ENCODE results near the gene TMEM223.
"Not testable (repeated sequence)": the region's sequence is repeated elsewhere in the genome, so short reads cannot be mapped to it uniquely, and the experiment has no call there.

TMEM223 gene

DNA sequence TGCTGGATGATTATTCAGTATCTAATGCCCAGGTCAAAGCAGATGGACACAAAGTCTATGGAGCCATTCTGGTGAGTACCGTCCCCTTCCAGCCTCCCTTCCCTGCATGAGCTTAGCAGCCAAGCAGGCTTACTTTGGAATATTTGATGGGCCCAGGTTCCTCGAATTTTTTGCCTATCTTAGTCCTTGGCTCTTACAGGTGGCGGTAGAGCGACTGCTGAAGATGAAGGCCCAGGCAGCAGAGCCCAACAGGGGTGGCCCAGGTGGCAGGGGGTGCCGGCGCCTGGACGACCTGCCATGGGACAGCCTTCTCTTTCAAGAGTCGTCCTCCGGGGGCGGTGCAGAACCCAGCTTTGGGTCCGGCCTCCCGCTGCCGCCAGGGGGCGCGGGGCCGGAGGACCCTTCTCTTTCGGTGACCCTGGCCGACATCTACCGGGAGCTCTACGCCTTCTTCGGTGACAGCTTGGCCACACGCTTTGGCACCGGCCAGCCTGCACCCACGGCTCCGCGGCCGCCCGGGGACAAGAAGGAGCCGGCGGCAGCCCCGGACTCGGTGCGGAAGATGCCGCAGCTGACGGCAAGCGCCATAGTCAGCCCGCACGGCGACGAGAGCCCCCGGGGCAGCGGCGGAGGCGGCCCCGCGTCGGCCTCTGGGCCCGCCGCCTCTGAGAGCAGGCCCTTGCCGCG lies 5.3 kb downstream of the TMEM223 start:
- ATAC-seq (replicated peaks) (peak; percentile 82), DNase-seq (peak; percentile 87)
- peaks cover 24 to 40% of the 10 kb centered on the region in 2 donors for H3K4me1 Mint-ChIP-seq
- H3K27me3 Mint-ChIP-seq = no peaks in the 10 kb centered on the region
- H3K27ac Mint-ChIP-seq = peak overlapping the region; percentile 97
- peaks cover 43 to 52% of the 10 kb centered on the region in 2 donors for H3K36me3 Mint-ChIP-seq
- peak overlapping the region; percentile 88 to 97 for H3K4me3 Mint-ChIP-seq
- H3K9me3 Mint-ChIP-seq = no peaks in the 10 kb centered on the region

DNA sequence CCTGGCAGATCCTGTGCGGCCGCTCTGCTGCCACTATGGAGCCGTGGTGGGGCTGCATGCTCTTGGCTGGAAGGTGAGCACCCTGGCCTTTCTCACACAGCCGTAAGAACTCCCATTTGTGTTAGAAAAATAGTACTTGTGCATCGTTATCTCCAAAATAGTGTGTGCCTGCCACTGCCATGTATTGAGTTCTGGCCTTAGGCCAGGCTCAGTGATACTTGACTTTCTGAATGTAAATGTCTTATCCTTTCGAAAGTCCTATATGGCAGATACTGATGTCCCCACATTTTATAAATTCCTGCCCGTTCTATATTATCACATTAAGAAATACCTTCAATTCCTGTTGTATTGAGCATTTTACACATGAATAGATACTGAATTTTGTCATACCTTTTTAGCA lies 9.1 kb downstream of the TMEM223 start:
- Mint-ChIP-seq H3K27me3 (no peaks in the 10 kb centered on the region), H3K4me3 (no peak overlapping the region), H3K36me3 (peaks cover 39 to 44% of the 10 kb centered on the region in 2 donors), H3K4me1 (peaks cover 4 to 14% of the 10 kb centered on the region in 2 donors), H3K27ac (no peak overlapping the region), H3K9me3 (no peaks in the 10 kb centered on the region)
- no peak for ATAC-seq (replicated peaks)
- DNase-seq = no peak

DNA sequence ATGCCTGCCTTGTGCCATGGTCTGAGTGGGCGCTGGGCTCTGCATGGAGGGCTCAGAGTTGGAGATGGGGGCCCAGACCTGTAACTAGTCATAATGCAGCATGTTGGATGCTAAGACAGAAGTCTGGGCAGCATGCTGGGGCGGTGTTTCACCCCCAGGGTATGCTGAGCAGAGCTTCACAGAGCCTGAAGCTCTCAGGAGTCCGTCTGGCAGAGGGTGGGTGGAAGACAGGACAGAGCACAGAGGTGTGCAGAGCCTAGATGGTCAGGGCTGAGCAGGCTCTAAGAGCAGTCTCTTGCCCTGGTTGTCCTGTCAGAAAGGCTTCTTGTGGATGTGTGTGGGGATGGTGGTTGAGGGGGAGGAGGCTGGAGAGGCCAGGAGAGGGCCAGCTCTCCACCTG lies 13.4 kb downstream of the TMEM223 start:
- DNase-seq (no peak), ATAC-seq (replicated peaks) (no peak)
- H3K9me3 Mint-ChIP-seq = no peaks in the 10 kb centered on the region
- no peaks in the 10 kb centered on the region for H3K27me3 Mint-ChIP-seq
- peak overlapping the region; percentile 71 for H3K27ac Mint-ChIP-seq
- peaks cover 10 to 22% of the 10 kb centered on the region in 2 donors for H3K4me1 Mint-ChIP-seq
- H3K36me3 Mint-ChIP-seq = peaks cover 39 to 60% of the 10 kb centered on the region in 2 donors
- no peak overlapping the region for H3K4me3 Mint-ChIP-seq

DNA sequence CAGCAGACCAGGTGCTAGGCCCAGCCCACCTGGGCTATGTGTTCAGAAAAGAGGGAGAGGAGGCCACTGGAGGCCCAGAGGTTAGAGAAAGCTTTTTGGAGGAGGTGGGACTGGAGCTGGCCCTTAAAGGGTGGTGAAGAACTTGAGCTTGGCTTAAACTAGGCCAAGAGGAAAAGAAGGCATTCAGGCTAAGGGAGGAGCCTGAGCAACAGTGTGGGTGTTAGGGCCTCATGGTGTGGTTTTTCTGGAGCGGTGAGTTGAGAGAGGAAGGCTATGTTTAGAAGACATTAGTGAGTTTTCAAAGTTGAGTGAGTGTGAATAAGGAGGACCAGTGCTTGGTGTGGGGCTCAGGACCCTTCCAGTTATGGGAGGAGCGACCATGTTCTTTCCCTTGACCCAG lies 14.4 kb downstream of the TMEM223 start:
- peak overlapping the region; percentile 38 for H3K27ac Mint-ChIP-seq
- H3K4me3 Mint-ChIP-seq = peak overlapping the region; percentile 2 to 23
- DNase-seq = no peak
- H3K9me3 Mint-ChIP-seq = no peaks in the 10 kb centered on the region
- peaks cover 31 to 52% of the 10 kb centered on the region in 2 donors for H3K36me3 Mint-ChIP-seq
- H3K27me3 Mint-ChIP-seq = no peaks in the 10 kb centered on the region
- ATAC-seq (replicated peaks) = peak; percentile 31 to 41
- peaks cover 11 to 24% of the 10 kb centered on the region in 2 donors for H3K4me1 Mint-ChIP-seq

DNA sequence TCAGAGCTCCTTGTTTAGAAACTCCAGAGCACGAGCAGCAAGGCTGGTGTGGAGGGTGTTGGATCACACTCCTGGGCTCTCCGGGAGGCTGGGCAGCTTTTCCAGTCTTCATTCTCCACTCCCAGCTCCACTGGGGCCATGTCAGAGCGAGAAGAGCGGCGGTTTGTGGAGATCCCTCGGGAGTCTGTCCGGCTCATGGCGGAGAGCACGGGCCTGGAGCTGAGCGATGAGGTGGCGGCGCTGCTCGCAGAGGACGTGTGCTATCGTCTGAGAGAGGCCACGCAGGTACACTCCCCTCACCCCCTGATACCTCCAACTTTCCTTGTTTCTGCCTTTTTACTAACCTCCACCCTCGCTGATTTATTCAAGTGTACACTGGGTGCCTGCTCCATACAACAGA lies 16.2 kb downstream of the TMEM223 start:
- peak overlapping the region; percentile 31 for H3K27ac Mint-ChIP-seq
- no peak for DNase-seq

DNA sequence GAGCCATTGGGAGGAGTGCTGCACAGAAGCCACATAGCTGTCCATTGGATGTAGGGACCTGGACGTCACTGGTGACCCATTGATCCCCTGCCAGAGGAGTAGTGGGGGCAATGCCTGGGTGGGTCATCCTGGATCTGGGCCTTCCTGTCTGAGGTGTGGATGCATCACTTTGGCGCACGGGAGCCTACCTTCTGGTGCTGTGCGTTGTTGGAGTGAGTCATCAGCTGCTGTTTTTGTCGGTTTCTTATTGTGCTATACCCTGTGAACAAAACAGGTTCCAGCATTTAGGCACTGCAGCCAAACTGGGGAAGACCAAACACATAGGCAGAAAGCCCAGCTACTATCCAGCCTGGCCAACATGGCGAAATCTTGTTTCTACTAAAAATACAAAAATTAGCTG lies 17.4 kb downstream of the TMEM223 start:
- DNase-seq (no peak), ATAC-seq (replicated peaks) (no peak)
- no peak overlapping the region for H3K27ac Mint-ChIP-seq
- no peak overlapping the region for H3K4me3 Mint-ChIP-seq
- H3K27me3 Mint-ChIP-seq = no peaks in the 10 kb centered on the region
- H3K4me1 Mint-ChIP-seq = peaks cover 27 to 53% of the 10 kb centered on the region in 2 donors
- H3K36me3 Mint-ChIP-seq = peaks cover 26 to 42% of the 10 kb centered on the region in 2 donors
- H3K9me3 Mint-ChIP-seq = no peaks in the 10 kb centered on the region

More for the DNA sequence above, 16.2 kb downstream of the TMEM223 start:
- Mint-ChIP-seq H3K27me3 (no peaks in the 10 kb centered on the region), H3K9me3 (no peaks in the 10 kb centered on the region), H3K4me1 (peaks cover 19 to 41% of the 10 kb centered on the region in 2 donors), H3K36me3 (peaks cover 30 to 45% of the 10 kb centered on the region in 2 donors), H3K4me3 (no peak overlapping the region)
- ATAC-seq (replicated peaks) = no peak

DNA sequence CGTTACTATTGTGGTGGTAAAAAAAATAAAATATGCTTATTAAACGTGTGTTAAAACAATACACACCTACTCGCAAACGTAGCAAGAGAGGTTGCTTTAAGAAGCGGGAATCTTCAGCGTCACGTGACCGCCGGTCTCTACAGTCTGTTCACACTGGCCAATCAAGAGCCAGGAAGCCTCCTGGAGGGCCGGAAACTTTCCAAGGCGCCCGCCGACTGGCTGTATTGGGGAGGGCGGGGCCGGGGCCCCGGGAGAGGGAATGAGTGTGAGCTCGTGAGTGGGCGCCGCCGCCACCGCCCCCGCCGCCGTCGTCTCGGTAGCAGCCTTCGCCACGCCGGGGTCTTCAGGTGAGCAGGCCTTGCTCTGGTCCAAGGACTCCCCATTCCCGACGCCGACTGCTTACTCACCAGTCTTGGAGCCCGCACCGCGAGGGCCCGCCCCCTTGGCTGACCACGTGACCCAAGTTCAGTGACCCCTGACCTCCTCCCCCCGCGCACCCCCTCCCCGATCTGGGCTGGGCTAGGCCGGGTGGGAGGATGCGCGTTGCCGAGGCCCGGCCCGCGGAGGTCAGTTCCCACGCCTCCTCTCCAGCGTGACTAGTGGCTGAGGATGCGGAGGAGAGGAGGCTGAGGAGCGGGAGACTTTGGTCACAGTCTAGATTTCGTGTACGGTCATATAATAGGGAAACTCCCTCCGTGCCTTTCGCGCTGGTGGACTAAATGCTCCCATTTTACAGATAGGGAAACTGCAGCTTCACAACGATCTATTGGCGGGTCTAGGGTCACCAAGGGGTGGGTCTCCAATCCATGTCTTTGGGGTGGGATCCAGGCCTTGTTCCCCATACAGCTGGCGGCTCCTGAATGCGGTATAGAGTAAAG lies 20.4 kb downstream of the TMEM223 start, which contains the start of gene TAF6L:
TAF6L (plus strand) TSS at position 253 of the 878 bp plus-strand sequence. CDS start 4,388 bp downstream, outside the sequence.
- peak within 1 kb of the TSS; percentile 99 for H3K27ac Mint-ChIP-seq
- peak within 1 kb of the TSS; percentile 96 to 97 for H3K4me3 Mint-ChIP-seq

DNA sequence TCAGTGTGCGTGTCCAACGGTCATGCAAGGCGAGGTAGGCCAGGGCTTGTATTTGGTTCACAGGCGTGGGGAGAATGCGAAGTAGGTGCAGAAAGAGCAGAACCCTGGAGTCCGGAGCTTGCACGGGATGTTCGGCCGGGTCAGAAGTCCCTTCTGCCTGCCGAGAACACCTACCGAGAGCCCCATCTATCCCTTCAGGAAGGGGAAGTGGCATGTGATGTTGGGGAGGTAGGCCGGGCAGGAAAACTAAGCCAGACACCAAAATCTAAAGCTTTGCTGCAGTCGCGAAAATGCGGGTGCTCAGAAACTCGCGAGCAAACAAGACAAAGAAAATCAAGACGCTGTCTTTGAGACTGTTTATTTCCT lies 21.0 kb downstream of the TMEM223 start:
- no peak for DNase-seq
- ATAC-seq (replicated peaks) = peak; percentile 33 to 39

More for the DNA sequence above, 20.4 kb downstream of the TMEM223 start, which contains the start of gene TAF6L:
- Mint-ChIP-seq H3K27me3 (no peaks in the 10 kb centered on the region), H3K36me3 (peaks cover 13 to 27% of the 10 kb centered on the region in 2 donors), H3K4me1 (peaks cover 23 to 40% of the 10 kb centered on the region in 2 donors), H3K9me3 (no peaks in the 10 kb centered on the region)
- DNase-seq (peak; percentile 89), ATAC-seq (replicated peaks) (peak; percentile 84 to 88)

DNA sequence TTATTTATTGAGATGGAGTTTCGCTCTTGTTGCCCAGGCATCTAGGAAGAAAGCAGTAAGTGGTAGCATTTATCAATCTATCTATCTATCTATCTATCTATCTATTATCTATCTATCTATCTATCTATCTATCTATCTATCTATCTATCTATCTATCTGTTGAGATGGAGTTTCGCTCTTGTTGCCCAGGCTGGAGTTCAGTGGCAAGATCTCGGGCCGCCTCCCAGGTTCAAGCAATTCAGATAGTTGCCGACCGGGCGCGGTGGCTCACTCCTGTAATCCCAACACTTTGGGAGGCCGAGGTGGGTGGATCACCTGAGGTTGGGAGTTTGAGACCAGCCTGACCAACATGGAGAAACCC lies 31.0 kb downstream of the TMEM223 start:
- ATAC-seq (replicated peaks); H3K27me3 Mint-ChIP-seq; H3K9me3 Mint-ChIP-seq; DNase-seq: not testable (repeated sequence)
- H3K4me1 Mint-ChIP-seq = peaks cover 11 to 13% of the 10 kb centered on the region in 2 donors
- H3K4me3 Mint-ChIP-seq = peak overlapping the region; percentile 94 to 96
- H3K27ac Mint-ChIP-seq = peak overlapping the region; percentile 92
- peaks cover 3 to 16% of the 10 kb centered on the region in 2 donors for H3K36me3 Mint-ChIP-seq

More for the DNA sequence above, 21.0 kb downstream of the TMEM223 start:
- H3K27ac Mint-ChIP-seq = peak overlapping the region; percentile 99
- no peaks in the 10 kb centered on the region for H3K27me3 Mint-ChIP-seq
- peaks cover 10 to 26% of the 10 kb centered on the region in 2 donors for H3K36me3 Mint-ChIP-seq
- no peaks in the 10 kb centered on the region for H3K9me3 Mint-ChIP-seq
- H3K4me1 Mint-ChIP-seq = peaks cover 23 to 40% of the 10 kb centered on the region in 2 donors
- peak overlapping the region; percentile 96 to 97 for H3K4me3 Mint-ChIP-seq

DNA sequence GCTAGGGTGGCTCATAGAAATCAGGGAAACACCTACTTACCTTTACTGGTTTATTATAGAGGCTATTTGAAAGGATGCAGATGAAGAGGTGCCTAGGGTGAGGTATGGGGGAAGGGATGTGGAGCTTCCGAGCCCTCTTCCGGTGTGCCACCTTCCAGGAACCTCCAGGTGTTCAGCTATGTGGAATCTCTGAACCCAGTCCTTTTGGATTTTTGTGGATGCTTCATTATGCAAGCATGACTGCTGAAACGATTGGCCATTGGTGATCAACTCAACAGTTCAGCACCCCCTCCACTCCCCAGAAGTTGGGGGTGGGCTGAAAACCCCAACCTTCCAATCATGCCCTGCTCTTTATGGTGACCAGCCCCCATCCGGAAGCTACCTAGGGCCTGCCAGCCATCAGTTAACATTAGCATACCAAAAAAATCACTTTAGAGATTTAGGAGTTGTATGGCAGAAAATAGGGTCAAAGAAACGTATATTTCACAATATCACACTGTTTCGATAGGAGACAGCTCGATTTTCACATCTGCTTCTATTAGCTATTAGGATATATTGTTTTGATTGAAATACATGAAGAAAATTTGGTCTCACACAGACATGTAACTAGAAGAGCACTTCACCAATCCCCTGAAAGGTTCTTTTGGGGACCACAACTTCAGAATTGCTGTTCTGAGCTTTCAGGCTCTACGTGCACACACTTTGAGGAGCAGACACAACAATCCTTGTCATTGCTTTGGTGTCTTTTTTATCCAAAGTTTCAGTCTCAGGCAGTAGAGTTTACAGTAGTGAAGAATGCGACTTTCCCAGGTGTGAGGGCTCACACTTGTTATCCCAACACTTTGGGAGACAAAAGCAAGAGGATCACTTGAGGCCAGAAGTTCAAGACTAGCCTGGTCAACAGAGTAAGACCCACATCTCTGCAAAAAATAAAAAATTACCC lies 33.7 kb downstream of the TMEM223 start:
- no peak for ATAC-seq (replicated peaks)
- H3K27ac Mint-ChIP-seq = no peak overlapping the region
- peaks cover 13 to 26% of the 10 kb centered on the region in 2 donors for H3K4me1 Mint-ChIP-seq
- no peaks in the 10 kb centered on the region for H3K9me3 Mint-ChIP-seq
- H3K4me3 Mint-ChIP-seq = no peak overlapping the region
- H3K27me3 Mint-ChIP-seq = no peaks in the 10 kb centered on the region
- no peak for DNase-seq
- H3K36me3 Mint-ChIP-seq = peaks cover 3 to 14% of the 10 kb centered on the region in 2 donors

DNA sequence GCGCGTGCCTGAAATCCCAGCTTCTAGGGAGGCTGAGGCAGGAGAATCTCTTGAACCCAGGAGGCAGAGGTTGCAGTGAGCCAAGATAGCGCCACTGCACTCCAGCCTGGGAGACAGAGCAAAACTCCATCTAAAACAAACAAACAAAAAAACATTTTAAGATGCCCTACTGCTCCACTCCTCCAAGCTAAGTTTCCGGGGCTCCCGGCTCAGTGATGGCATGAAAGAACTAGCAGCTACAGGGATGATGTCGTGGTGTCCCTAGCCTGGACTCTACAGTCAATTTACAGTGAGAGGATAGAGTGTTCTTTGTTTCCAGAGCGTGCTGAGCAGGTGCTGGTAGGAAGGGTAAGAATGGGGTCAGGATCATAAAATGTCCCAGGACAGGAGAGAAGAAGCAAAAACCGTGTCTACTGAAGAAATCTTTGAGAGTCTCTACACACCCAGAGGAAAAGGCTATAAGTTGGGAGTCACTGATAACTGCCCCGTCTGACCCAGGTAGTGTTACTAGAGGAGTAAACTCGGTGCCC lies 36.7 kb downstream of the TMEM223 start:
- DNase-seq (no peak), ATAC-seq (replicated peaks) (no peak)
- peak overlapping the region; percentile 51 to 98 for H3K4me3 Mint-ChIP-seq
- peaks cover 10 to 19% of the 10 kb centered on the region in 2 donors for H3K4me1 Mint-ChIP-seq
- H3K27me3 Mint-ChIP-seq = no peaks in the 10 kb centered on the region
- no peaks in the 10 kb centered on the region for H3K9me3 Mint-ChIP-seq
- no peak overlapping the region for H3K27ac Mint-ChIP-seq
- H3K36me3 Mint-ChIP-seq = peaks cover 4 to 14% of the 10 kb centered on the region in 2 donors

DNA sequence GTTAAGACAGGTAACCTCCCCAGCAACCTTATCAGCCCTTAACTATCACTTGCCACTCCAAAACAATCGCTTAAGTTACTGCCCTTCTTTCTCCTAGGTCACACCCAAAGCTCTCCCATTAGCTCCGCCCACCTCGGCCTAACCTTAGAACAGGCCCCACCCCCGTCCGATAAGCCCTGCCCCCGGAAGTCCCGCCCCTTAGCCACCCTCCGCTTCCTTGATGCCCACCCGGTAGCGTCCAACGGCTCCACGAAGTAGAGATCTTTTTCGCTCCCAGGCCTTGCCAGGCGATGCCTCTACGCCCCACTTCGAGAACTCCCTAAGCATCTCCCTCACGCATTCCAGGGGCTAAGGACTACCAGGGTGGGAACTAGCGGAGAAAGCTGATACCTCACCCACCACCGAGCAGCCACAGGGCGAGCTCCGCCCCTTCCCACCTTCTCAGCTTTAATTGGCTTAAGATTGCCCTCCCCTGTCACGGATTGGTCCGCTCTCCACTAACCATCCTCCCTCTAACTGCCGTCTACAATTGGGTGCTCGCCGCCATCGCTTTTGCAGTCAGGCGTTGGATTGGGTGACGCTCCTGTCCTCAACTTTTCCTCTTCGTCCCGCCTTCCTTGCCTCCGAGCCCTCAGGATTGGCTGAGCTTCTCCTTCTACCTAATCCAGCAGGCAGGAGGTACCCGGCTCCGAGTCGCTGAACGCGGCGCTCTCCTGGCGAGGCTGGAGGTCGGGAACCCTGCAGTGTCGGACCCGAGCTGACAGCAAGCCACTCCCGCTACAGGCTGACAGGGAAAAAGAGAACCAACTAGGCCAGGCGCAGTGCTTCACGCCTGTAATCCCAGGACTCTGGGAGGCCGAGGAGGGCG lies 37.8 kb downstream of the TMEM223 start, which contains the start of gene ZBTB3:
ZBTB3 (minus strand) TSS at position 425 of the 868 bp plus-strand sequence. CDS start 496 bp downstream, outside the sequence.
- peak; percentile 96 to 98 for ATAC-seq (replicated peaks)
- DNase-seq = peak; percentile 98
- peaks cover 7 to 16% of the 10 kb centered on the region in 2 donors for H3K36me3 Mint-ChIP-seq
- no peaks in the 10 kb centered on the region for H3K9me3 Mint-ChIP-seq
- peak within 1 kb of the TSS; percentile 99 for H3K27ac Mint-ChIP-seq
- H3K4me3 Mint-ChIP-seq = peak within 1 kb of the TSS; percentile 98
- no peaks in the 10 kb centered on the region for H3K27me3 Mint-ChIP-seq
- H3K4me1 Mint-ChIP-seq = peaks cover 12 to 27% of the 10 kb centered on the region in 2 donors

All from stimulated activated naive B cell treated with anti-CD40 and anti-IgM and Interleukin-4, amounts not matched to agents 10 μg/mL and 1 μg/mL and 100 μg/mL, for 72 hours (primary cell).